Activated T-helper 9 cell treated with anti-CD3 and anti-CD28 coated beads, Interleukin-2, amount 50 U/mL, for 16 hours (primary cell): ENCODE results near the gene FKBP6.
"Not testable (repeated sequence)": the region's sequence is repeated elsewhere in the genome, so short reads cannot be mapped to it uniquely, and the experiment has no call there.

Source experiments
- DNase-seq: peaks from one replicate; pipeline ENCODE4 v3.0.0-alpha.2; 2020; ENCODE audit warnings: low read depth

FKBP6 gene

DNA sequence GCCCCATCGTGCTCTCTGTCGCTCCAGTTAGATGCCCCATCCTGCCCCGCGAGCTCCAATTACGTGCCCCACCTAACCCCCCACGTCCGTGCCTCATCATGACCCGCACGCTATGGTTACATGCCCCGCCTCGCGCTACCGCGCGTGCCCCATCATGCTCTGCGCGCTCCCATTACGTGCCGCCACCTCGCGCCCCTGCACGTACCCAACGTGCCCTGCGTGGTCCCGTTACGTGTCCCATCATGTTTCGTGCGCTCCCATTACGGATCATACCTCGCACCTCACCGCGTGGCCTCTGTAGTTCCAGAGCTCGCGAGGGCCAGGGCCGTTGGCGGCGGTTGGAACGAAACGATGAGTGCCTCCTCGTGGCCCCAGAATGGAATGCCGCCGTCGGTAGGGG is at the start of gene FKBP6, which contains the start of gene TRIM50:
Gene FKBP6 (plus strand): TSS at position 240 of the 400 bp plus-strand sequence. CDS start 268 bp downstream, outside the sequence.
Gene TRIM50 (minus strand): TSS at position 161 of the 400 bp plus-strand sequence. CDS start 3,295 bp downstream, outside the sequence.
- not testable (repeated sequence) for DNase-seq

DNA sequence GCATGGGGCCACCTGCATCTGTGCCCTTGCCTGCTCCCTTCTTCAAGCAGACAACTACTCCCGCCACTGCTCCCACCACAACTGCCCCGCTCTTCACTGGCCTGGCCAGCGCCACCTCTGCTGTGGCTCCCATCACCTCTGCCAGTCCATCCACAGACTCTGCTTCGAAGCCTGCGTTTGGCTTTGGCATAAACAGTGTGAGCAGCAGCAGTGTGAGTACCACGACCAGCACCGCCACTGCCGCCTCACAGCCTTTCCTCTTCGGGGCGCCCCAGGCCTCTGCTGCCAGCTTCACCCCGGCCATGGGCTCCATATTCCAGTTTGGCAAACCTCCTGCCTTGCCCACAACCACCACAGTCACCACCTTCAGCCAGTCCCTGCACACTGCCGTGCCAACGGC is 30.7 kb upstream of the FKBP6 start:
- DNase-seq = not testable (repeated sequence)

DNA sequence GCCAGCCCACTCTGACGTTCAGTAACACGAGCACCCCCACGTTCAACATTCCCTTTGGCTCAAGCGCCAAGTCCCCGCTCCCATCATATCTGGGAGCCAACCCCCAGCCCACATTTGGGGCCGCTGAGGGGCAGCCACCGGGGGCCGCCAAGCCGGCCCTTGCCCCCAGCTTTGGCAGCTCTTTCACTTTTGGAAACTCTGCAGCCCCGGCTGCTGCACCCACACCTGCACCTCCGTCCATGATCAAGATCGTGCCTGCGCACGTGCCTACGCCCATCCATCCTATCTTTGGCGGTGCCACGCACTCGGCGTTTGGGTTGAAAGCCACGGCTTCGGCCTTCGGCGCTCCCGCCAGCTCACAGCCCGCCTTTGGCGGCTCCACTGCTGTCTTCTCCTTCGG is 30.3 kb upstream of the FKBP6 start:
- DNase-seq = not testable (repeated sequence)

GRCh38 chr7:73299812-73300211 is 28.1 kb upstream of the FKBP6 start:
- DNase-seq = not testable (repeated sequence)

GRCh38 chr7:73301108-73301507 is 26.9 kb upstream of the FKBP6 start:
- DNase-seq = not testable (repeated sequence)

- not testable (repeated sequence) for DNase-seq
These were observed 25.1 kb upstream of the FKBP6 start for GRCh38 chr7:73302846-73303245.

DNA sequence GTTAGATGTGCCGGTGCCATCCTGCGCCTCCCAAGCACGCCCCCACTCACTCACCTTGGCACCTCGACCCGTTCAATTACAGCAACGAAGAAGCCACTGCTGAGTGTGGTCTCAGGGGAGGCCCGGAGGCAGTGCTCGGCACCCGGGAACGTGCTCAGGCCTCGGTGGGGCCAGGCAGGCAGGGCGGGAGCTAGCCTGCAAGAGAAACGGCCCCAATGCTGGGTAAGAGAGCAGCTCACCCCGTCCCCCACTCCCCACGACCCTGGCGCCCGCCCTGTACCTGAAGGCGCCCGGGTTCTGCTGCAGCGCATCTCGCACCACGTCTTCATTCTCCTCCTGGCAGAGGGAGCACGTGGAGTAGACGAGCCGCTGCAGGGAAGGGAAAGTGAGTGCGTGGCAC is 24.4 kb upstream of the FKBP6 start:
- DNase-seq = no peak

GRCh38 chr7:73304071-73304470 is 23.9 kb upstream of the FKBP6 start:
- DNase-seq = no peak

DNA sequence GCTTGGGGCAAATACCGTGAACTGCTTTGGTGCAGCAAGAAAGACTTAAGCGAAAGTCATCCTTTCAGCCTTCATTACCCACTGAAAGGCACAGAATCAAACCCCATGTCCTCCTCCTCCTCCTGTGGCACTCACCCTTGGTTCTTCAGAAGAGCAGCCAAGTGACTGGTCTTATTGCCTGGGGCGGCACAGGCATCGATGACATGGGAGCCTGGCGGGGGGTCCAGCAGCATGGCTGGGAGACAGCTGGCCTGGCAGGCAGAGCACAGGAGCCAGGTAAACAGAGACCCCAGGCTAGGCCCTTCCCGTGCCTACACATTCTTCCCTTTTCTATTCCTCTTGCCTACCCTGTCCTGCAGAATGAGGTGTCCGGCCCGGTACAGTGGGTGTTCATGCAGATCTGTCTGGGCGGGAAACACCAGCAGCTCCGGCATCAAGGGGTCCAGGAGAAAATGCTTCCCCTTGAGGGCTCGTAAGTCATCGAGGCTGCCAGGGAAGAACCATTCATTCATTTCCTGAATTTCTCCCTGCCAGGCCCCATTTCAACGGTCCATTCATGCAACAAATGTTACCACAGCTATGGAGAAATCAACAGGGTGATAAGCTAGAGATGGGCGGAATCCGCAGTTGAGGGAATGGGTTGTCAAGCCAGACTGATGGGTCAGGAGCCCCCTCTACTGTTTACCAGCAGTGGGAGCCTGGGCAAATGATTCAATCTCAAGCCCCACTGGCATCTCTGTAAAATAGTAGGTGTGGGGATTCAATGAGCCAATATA is 23.2 kb upstream of the FKBP6 start:
- DNase-seq = not testable (repeated sequence)

DNA sequence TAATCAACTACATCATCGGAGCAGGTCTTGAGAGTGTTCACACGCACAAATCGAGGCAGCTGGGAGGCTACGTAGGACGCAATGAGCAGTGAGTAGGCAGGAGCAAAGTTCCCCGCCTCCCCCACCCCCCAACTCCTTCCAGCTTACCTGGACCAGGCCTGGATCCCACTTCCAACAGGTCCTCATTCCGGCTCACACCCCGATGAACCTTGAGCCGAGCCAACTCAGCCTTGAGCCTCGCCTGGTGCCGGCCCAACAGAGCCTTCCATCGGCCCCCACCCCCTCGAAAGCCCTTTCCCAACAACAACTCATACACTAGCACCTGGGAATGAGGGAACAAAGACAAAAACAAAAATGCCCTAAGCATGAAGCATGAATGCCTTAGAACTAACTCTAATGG is 20.5 kb upstream of the FKBP6 start:
- DNase-seq = no peak

DNA sequence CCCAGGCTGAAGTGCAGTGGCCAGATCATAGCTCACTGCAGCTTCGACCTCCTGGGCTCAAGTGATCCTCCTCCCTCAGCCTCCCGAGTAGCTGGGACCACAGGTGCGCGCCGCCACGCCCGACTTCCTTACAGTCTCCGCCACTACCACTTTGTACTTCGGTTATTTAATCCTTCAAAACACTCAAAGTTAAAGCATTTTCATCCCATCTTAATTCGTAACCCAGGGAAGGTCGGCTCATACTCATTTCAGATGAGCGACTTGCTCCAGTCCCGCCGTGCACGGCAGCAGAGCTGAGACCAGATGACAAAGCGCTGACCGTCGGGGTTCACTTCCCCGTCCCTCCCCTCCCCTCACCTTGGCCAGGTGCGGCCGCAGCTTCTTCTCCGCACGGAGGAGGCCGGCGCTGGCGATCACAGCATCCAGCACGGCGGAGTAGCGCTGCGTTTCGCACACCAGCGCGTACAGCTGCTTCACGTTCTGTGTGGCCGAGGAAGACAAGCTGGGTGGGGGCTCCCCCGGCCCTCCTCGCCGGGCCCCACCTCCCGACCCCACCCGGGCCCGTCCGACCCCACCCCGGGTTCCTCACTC is 19.8 kb upstream of the FKBP6 start:
- DNase-seq = no peak

- DNase-seq = peak; percentile 84
These were observed 19.2 kb upstream of the FKBP6 start, which contains the start of gene NSUN5 for GRCh38 chr7:73308665-73309214. Gene NSUN5, minus strand, starts transcription at chr7:73308826. Its CDS starts 36 bp downstream, at chr7:73308790.

- DNase-seq = not testable (repeated sequence)
These were observed 16.5 kb upstream of the FKBP6 start for GRCh38 chr7:73311421-73311820.

DNA sequence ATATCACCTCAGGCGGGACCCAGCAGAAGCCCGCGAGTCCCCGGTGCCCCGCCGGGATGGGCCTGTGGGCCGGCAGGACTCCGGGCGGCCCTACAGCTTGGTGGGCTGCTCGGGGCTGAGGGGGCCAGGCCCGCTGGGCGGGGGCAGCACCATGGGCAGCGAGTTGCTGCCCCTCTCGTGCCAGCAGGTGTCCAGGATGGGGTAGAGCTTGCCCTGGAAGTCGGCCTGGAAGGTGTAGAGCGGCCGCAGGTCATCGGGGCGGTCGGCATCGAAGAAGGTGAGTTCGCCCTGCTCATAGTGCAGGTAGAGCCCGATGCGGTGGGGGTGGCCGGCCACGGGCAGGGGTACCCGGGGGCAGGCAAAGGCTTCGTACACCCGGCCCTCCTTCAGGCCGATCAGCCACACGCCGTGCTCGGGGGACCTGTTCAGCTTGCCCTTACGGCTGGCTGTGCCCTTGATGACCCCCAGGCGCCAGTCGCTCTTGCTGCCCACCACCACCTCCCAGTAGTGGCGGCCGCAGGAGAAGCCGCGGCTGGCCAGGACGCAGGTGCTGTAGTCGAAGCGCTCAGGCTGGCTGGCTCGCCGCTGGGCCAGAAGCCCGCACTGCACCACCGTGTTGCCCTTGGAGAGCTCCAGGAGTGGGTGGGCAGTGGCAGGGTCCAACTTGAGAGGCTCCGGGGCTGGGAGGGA is 15.0 kb upstream of the FKBP6 start:
- DNase-seq = no peak

GRCh38 chr7:73313521-73313906 is 14.4 kb upstream of the FKBP6 start:
- DNase-seq = no peak

DNA sequence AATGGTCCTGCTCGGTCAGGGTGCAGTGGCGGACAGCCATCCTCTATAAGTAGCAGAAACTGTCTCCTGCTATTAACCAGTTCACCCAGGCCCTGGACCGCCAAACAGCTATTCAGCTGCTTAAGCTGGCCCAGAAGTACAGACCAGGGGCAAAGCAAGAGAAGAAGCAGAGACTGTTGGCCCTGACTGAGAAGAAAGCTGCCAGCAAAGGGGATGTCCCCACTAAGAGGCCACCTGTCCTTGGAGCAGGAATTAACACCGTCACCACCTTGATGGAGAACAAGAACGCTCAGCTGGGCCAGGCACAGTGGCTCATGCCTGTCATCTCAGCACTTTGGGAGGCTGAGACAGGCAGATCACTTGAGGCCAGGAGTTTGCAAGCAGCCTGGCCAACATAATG is 13.7 kb upstream of the FKBP6 start:
- no peak for DNase-seq

- no peak for DNase-seq
These were observed 11.4 kb upstream of the FKBP6 start for GRCh38 chr7:73316521-73316920.

DNA sequence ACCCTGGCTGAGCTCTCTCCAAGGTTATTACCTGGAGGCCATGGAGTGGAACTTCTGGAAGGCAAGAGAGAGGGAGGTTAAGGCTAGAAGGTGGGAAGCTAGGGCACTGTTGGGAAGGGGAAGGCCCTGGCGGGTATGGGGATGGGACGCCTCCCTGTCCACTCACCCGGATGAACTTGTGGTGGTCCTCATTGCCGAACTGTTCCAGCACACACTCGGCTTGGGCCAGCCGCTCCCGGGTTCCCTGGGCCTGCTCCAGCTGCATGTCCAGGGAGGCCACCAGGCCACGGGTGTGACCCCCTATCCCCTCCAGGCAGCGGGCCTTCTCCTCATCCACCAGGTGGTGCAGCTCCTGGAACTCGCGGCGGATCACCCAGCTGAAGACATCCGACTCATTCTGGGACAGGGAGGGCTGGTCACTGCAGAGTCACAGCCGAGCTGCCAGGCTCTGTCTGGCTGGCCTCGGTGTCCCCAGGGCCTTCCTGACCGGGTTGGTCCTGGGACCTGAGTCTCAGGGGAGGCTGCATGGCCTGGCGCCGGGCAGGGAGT is 9.2 kb upstream of the FKBP6 start:
- not testable (repeated sequence) for DNase-seq

GRCh38 chr7:73319541-73319940 is 8.4 kb upstream of the FKBP6 start:
- not testable (repeated sequence) for DNase-seq

GRCh38 chr7:73320009-73320408 is 8.0 kb upstream of the FKBP6 start:
- not testable (repeated sequence) for DNase-seq

DNA sequence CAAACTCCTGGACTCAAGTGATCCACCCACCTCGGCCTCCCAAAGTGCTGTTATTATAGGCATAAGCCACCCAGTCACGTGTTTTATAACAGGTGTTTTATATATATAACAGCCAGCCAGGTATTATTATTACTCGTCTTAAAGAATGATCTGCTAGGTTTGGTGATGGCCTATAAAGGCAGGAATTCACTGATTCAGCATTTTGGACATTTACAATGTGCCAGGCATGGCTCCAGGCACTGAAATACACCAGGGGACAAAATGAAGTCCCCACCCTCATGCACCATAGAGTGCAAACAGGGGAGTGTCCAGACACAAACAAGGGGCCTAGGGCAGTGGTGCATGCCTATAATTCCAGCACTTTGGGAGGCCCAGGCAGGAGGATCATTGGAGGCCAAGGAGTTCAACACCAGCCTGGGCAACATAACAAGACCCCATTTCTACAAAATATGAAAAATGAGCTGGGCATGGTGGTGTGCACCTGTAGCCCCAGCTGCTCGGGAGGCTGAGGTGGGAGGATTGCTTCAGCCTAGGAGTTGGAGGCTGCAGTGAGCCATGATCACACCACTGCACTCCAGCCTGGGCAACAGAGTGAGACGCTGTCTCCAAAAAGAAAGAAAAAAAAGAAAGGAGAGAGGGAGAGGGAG is 4.4 kb upstream of the FKBP6 start:
- not testable (repeated sequence) for DNase-seq
